Sigmoid colon (tissue), 7 donors: ENCODE data around the gene OMP. TPM values are rescaled to one million over a fixed set of nuclear protein-coding genes. Genes with fewer than 3 reads are reported as not detected.

Source experiments
- DNase-seq: peaks from one replicate; pipeline ENCODE4 v3.0.0-alpha.2; 2019
- H3K27ac ChIP-seq, 4 donors: fragments of 200-600 bp; sonication (generic); one replicate each; pipeline ENCODE4 v1.5.1; 2016 to 2019; ENCODE audit warnings: mild to moderate bottlenecking in 1 of 4
- H3K27me3 ChIP-seq, 3 donors: fragments of 200-600 bp; sonication (generic); one replicate each; pipeline ENCODE4 v1.5.1; 2019; ENCODE audit warnings: mild to moderate bottlenecking in 1 of 3
- H3K36me3 ChIP-seq, 4 donors: fragments of 200-600 bp; sonication (generic); one replicate each; pipeline ENCODE4 v1.5.1; 2016 to 2019
- H3K4me1 ChIP-seq, 4 donors: fragments of 200-600 bp; sonication (generic); one replicate each; pipeline ENCODE4 v1.5.1; 2017 to 2019
- H3K4me3 ChIP-seq, 4 donors: fragments of 200-600 bp; sonication (generic); one replicate each; pipeline ENCODE4 v1.5.1; 2017 to 2019; ENCODE audit warnings: mild to moderate bottlenecking in 2 of 4, moderate library complexity in 1 of 4
- H3K9me3 ChIP-seq, 4 donors: fragments of 200-600 bp in 3 of 4; sonication (generic) in 3 of 4; one replicate each; pipeline versions ENCODE4 v1.5.1 to v1.6.1; 2013 to 2019
- EP300 ChIP-seq, 4 donors: sonication (generic); formaldehyde crosslinking; IDR thresholded peaks; one replicate each; pipeline ENCODE4 v1.6.1; 2017; ENCODE audit warnings: antibody characterized with exemption in 4 of 4
- POLR2A ChIP-seq, 2 donors: fragments of 450-650 bp; IDR thresholded peaks; one replicate each; pipeline ENCODE4 v1.6.1; 2016; ENCODE audit warnings: antibody characterized with exemption in 2 of 2, mild to moderate bottlenecking in 2 of 2, moderate library complexity in 2 of 2
- POLR2AphosphoS5 ChIP-seq, 4 donors: sonication (generic); formaldehyde crosslinking; IDR thresholded peaks; one replicate each; pipeline ENCODE4 v1.6.1; 2017; ENCODE audit warnings: antibody characterized with exemption in 4 of 4
- WGBS, 2 donors: extraction: QIAGEN DNeasy Blood & Tissue Kit; methylation state at CpG; one replicate each; pipeline ENCODE4 v1.1.7; 2013; 5-methylcytosine and 5-hydroxymethylcytosine counted together
- intact Hi-C: fragments of 100-400 bp; cut with DNase I; formaldehyde crosslinking; loops from one replicate; pipeline ENCODE4 v1.15.1; 2023
- polyA plus RNA-seq, 3 donors: library from polyadenylated mRNA; stranded (reverse); fragments of 200-250 nt; gene quantifications; one replicate each; pipeline ENCODE4 v1.2.3, GENCODE V29; 2013
- total RNA-seq, 4 donors: library from RNA; depleted of rRNA; stranded (reverse); fragments of >200 nt; gene quantifications; one replicate each; pipeline ENCODE4 v1.1.0, GENCODE V29; 2016
- TF ChIP-seq, protein P1 (sequence below), 4 experiments: fragments of 450-650 bp in 3 of 4; fragments of 200-600 bp in 1 of 4; IDR thresholded peaks; one replicate each; pipeline ENCODE4 v1.5.1; 2016 to 2019; ENCODE audit warnings: antibody characterized with exemption in 4 of 4, mild to moderate bottlenecking in 3 of 4, moderate library complexity in 2 of 4
- donor health status: healthy with polysubstance abuse.
- donor health status: Bipolar disorder and iron deficiency.
- donor health status: healthy.

OMP gene
- total and polyA plus RNA-seq, 7 donors = 1.4 to 4.5 TPM; not detected in 5

DNA sequence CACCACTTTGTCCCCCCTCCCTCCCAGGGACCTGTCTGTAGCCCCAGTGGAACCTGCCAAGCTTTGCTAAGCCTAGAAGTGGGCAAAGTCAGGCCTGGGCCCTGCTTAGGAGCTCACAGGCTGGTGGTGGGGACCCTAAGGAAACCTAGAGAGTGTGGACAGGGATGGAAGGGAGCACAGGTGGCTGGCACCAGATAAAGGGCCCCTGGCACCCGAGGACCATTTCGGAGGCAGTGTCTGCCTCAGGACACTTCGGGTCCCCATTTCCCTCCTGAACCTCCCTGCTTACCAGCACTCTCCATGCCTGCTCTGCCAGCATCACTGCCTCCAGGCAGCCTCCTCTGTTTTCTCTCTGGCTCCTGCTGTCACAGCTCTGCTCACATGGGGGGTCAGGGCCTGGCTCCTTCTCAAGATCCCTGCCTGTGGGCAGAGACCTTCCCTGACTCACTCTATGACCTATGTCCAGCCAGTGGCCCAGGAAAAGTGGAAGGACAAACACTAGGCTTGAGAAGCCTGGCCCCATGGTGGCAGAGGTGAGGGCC lies 13.6 kb upstream of the OMP start:
- Histone ChIP-seq H3K4me3 (no peak overlapping the region), H3K36me3 (peaks cover 0 to 14% (median 0%) of the 10 kb centered on the region in 4 donors), H3K4me1 (peaks cover 0 to 6% (median 2%) of the 10 kb centered on the region in 4 donors), H3K9me3 (no peaks in the 10 kb centered on the region), H3K27me3 (no peaks in the 10 kb centered on the region), H3K27ac (peak overlapping the region in 1 of 4 donors; percentile 44)
- TF ChIP-seq, protein P1, sequence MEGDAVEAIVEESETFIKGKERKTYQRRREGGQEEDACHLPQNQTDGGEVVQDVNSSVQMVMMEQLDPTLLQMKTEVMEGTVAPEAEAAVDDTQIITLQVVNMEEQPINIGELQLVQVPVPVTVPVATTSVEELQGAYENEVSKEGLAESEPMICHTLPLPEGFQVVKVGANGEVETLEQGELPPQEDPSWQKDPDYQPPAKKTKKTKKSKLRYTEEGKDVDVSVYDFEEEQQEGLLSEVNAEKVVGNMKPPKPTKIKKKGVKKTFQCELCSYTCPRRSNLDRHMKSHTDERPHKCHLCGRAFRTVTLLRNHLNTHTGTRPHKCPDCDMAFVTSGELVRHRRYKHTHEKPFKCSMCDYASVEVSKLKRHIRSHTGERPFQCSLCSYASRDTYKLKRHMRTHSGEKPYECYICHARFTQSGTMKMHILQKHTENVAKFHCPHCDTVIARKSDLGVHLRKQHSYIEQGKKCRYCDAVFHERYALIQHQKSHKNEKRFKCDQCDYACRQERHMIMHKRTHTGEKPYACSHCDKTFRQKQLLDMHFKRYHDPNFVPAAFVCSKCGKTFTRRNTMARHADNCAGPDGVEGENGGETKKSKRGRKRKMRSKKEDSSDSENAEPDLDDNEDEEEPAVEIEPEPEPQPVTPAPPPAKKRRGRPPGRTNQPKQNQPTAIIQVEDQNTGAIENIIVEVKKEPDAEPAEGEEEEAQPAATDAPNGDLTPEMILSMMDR (IDR thresholded peaks at IDR 0.05) = no peak
- TF ChIP-seq EP300 (IDR thresholded peaks at IDR 0.05) (no peak), POLR2A (IDR thresholded peaks at IDR 0.05) (no peak), POLR2AphosphoS5 (IDR thresholded peaks at IDR 0.05) (no peak)
- DNase-seq = peak; percentile 47
- WGBS, 2 donors = 48 to 73% methylated on average over 3 of the region's 3 CpGs
- intact Hi-C loops = no loop called here

DNA sequence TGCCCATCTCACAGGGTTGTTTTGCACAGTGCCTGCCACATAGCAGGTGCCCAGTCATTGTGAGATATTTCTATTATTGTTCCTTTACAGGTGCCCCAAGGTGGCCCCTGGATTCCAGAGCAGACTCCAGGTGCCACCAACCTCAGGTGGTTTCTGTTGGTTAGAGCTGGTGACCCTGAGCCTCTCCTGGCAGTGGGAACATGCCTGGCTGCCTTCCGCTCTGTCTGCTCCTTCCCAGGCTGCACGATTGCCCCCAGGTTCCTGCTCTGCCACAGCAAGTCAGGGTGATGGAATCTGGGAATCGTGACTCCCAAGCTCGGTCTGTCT lies 12.6 kb upstream of the OMP start:
- Histone ChIP-seq H3K27ac (no peak overlapping the region), H3K4me3 (no peak overlapping the region), H3K4me1 (peaks cover 0 to 6% (median 3%) of the 10 kb centered on the region in 4 donors), H3K36me3 (peaks cover 0 to 13% (median 0%) of the 10 kb centered on the region in 4 donors), H3K27me3 (no peaks in the 10 kb centered on the region), H3K9me3 (no peaks in the 10 kb centered on the region)
- intact Hi-C loops = no loop called here
- WGBS, 2 donors = 82 to 88% methylated on average over 4 of the region's 4 CpGs
- TF ChIP-seq, protein P1 (IDR thresholded peaks at IDR 0.05) = no peak
- no peak for TF ChIP-seq EP300 (IDR thresholded peaks at IDR 0.05)
- TF ChIP-seq POLR2AphosphoS5 (IDR thresholded peaks at IDR 0.05) = no peak
- no peak for TF ChIP-seq POLR2A (IDR thresholded peaks at IDR 0.05)
- DNase-seq = peak; percentile 50

DNA sequence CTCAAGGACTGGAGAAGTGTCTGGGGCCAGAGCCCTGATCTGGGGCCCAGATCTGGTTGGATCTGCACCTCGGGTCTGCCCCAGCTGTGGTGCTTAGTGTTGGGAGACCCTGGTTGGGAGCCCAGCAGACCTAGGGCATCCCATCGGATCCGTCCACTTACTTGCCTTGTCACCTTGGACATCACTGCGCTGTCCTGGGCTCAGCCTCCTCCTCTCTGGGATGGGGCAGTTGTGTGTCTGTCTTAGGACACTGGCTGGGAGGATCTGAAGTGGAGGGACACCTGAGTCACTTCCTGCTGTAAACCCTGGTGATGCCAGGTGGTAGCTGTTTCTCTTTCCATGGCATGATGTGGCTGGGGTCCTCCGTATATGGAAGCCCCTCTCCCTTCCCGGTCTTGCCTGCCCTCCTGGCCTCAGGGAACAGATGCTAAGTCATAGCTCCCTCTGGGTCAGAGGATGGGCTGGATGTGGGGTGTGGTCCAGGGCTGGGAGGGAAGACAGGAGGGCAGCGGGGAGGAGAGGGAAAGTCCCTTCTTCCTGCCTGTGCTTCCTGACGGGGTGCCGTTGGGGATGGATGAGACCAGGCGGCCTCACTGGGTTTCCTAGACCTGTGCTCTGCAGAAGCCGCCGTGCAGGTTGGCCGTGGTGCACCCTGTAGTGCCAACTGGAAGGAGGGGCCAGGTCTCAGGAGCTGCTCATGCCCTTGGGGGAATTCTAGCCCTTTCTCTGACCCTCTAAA lies 12.1 kb upstream of the OMP start:
- Histone ChIP-seq H3K4me3 (no peak overlapping the region), H3K9me3 (no peaks in the 10 kb centered on the region), H3K27ac (no peak overlapping the region), H3K36me3 (peaks cover 0 to 7% (median 0%) of the 10 kb centered on the region in 4 donors), H3K27me3 (no peaks in the 10 kb centered on the region), H3K4me1 (peaks cover 0 to 5% (median 2%) of the 10 kb centered on the region in 4 donors)
- intact Hi-C loops = loop anchor here (1.0 kb wide), 1 partner anchor 43 kb away; no protein-coding TSS in a partner anchor
- DNase-seq = peak; percentile 63
- 31 to 56% methylated on average over 13 of the region's 13 CpGs for whole genome bisulfite sequencing, 2 donors
- TF ChIP-seq, protein P1 (IDR thresholded peaks at IDR 0.05) = no peak
- no peak for TF ChIP-seq POLR2A (IDR thresholded peaks at IDR 0.05)
- TF ChIP-seq POLR2AphosphoS5 (IDR thresholded peaks at IDR 0.05) = no peak
- TF ChIP-seq EP300 (IDR thresholded peaks at IDR 0.05) = no peak

- Histone ChIP-seq H3K4me1 (peaks cover 0 to 5% (median 0%) of the 10 kb centered on the region in 4 donors), H3K9me3 (no peaks in the 10 kb centered on the region), H3K27me3 (no peaks in the 10 kb centered on the region), H3K4me3 (no peak overlapping the region), H3K27ac (no peak overlapping the region), H3K36me3 (no peaks in the 10 kb centered on the region)
- intact Hi-C loops = loop anchor here (1.0 kb wide), 1 partner anchor 44 kb away; no protein-coding TSS in a partner anchor
- TF ChIP-seq, protein P1 (IDR thresholded peaks at IDR 0.05) = peak; percentile 90 to 97 (median 94)
- no peak for TF ChIP-seq EP300 (IDR thresholded peaks at IDR 0.05)
- TF ChIP-seq POLR2A (IDR thresholded peaks at IDR 0.05) = no peak
- TF ChIP-seq POLR2AphosphoS5 (IDR thresholded peaks at IDR 0.05) = no peak
- peak; percentile 91 for DNase-seq
- 29 to 35% methylated on average over 9 of the region's 9 CpGs for WGBS, 2 donors
Observed at GRCh38 chr11:77091146-77091940, 11.3 kb upstream of the OMP start.
